SK-N-SH (cell line): ENCODE measurements around the gene SMYD3. TPM values are rescaled to one million over a fixed set of nuclear protein-coding genes. Genes with fewer than 3 reads are reported as not detected.

Experiments used
- CTCF ChIA-PET: fragments of 300-600, 350-600 bp; formaldehyde crosslinking; extraction: SDS; loops from one replicate; lab custom pipeline; 2021; lab: Yijun Ruan, JAX
- POLR2A ChIA-PET: fragments of 350-600 bp; sonication (Branson Sonifier 250); formaldehyde crosslinking; extraction: SDS; loops from one replicate; lab custom pipeline; 2020; ENCODE audit warnings: antibody characterized with exemption, inconsistent platforms; lab: Yijun Ruan, JAX
- DNase-seq: peaks from one replicate; pipeline ENCODE4 v3.0.0; 2012
- H2AFZ ChIP-seq: fragments of 200-600 bp; sonication (generic); 2 replicates; pipeline ENCODE4 v1.8.1; 2016; ENCODE audit warnings: antibody characterized with exemption, mild to moderate bottlenecking, low read depth
- H3F3A ChIP-seq: fragments of 200-600 bp; sonication (generic); replicated peaks from 2 replicates; pipeline ENCODE3; 2016; ENCODE audit warnings: antibody characterized with exemption, mild to moderate bottlenecking; ENCODE audit not compliant: insufficient read depth
- H3K27ac ChIP-seq, 2 experiments: fragments of 200-500 bp in 1 of 2; fragments of 200-600 bp in 1 of 2; sonication (Bioruptor generic) in 1 of 2; sonication (generic), shearing (Covaris generic) in 1 of 2; 2 replicates each; pipeline versions ENCODE4 v1.5.1 to v1.6.1; 2014 to 2016; ENCODE audit warnings: low read depth in 2 of 2, inconsistent platforms in 1 of 2, low read length in 1 of 2, mild to moderate bottlenecking in 1 of 2, mixed read lengths in 1 of 2
- H3K27me3 ChIP-seq: fragments of 200-600 bp; sonication (generic), shearing (Covaris generic); 2 replicates; pipeline ENCODE4 v1.6.1; 2016; ENCODE audit warnings: mixed run types; ENCODE audit not compliant: insufficient read depth
- H3K36me3 ChIP-seq, 2 experiments: fragments of 200-500 bp in 1 of 2; fragments of 200-600 bp in 1 of 2; sonication (Bioruptor generic) in 1 of 2; sonication (generic) in 1 of 2; replicated peaks in 1 of 2; 2 replicates each; pipeline versions ENCODE3 to v1.5.1; 2014 to 2016; ENCODE audit warnings: low read length in 1 of 2, mild to moderate bottlenecking in 1 of 2; ENCODE audit not compliant: insufficient read depth in 2 of 2, control insufficient read depth in 1 of 2
- H3K4me1 ChIP-seq, 2 experiments: fragments of 200-500 bp in 1 of 2; fragments of 200-600 bp in 1 of 2; sonication (Bioruptor generic) in 1 of 2; sonication (generic), shearing (Covaris generic) in 1 of 2; 2 replicates each; pipeline versions ENCODE4 v1.5.1 to v1.6.1; 2014 to 2016; ENCODE audit warnings: low read depth in 1 of 2, low read length in 1 of 2, mixed run types in 1 of 2; ENCODE audit not compliant: insufficient read depth in 2 of 2, control insufficient read depth in 1 of 2
- H3K4me2 ChIP-seq: fragments of 200-600 bp; sonication (generic), shearing (Covaris generic); 2 replicates; pipeline ENCODE4 v1.6.1; 2017; ENCODE audit warnings: mixed run types
- H3K4me3 ChIP-seq, 2 experiments: fragments of 200-500 bp in 1 of 2; fragments of 200-600 bp in 1 of 2; sonication (Bioruptor generic) in 1 of 2; sonication (generic), shearing (Covaris generic) in 1 of 2; 2 replicates each; pipeline versions ENCODE4 v1.5.1 to v1.8.1; 2014 to 2016; ENCODE audit warnings: low read depth in 2 of 2, inconsistent platforms in 1 of 2, low read length in 1 of 2, mild to moderate bottlenecking in 1 of 2, mixed read lengths in 1 of 2, moderate library complexity in 1 of 2
- H3K79me2 ChIP-seq: fragments of 200-600 bp; sonication (generic); 2 replicates; pipeline ENCODE4 v1.8.1; 2017; ENCODE audit warnings: mild to moderate bottlenecking; ENCODE audit not compliant: insufficient read depth
- H3K9ac ChIP-seq: fragments of 200-600 bp; sonication (generic); 2 replicates; pipeline ENCODE4 v1.6.1; 2017; ENCODE audit warnings: mixed run types
- H3K9me2 ChIP-seq: fragments of 200-600 bp; sonication (generic); 2 replicates; pipeline ENCODE4 v1.6.1; 2017; ENCODE audit warnings: mixed run types
- H3K9me3 ChIP-seq: fragments of 200-600 bp; sonication (generic); 2 replicates; pipeline ENCODE4 v1.6.1; 2017; ENCODE audit warnings: mixed run types, mild to moderate bottlenecking, moderate library complexity
- H4K20me1 ChIP-seq: fragments of 200-600 bp; sonication (generic); 2 replicates; pipeline ENCODE4 v1.6.1; 2017; ENCODE audit warnings: mild to moderate bottlenecking, mixed run types; ENCODE audit not compliant: insufficient read depth
- EP300 ChIP-seq, 2 experiments: IDR thresholded peaks; 2 replicates each; pipeline versions ENCODE4 v1.4.0 to v1.6.1; 2012; ENCODE audit warnings: borderline replicate concordance in 1 of 2, low read depth in 1 of 2, low read length in 1 of 2
- EZH2phosphoT487 ChIP-seq: fragments of 200-600 bp; sonication (generic); IDR thresholded peaks from 2 replicates; pipeline ENCODE4 v1.6.1; 2017; ENCODE audit warnings: low read depth, mixed run types, mild to moderate bottlenecking, antibody characterized with exemption, moderate library complexity, borderline replicate concordance
- NFIC ChIP-seq: IDR thresholded peaks from 2 replicates; pipeline ENCODE4 v1.4.0; 2012; ENCODE audit warnings: borderline replicate concordance
- TAF1 ChIP-seq: IDR thresholded peaks from 2 replicates; pipeline ENCODE4 v1.6.1; 2012; ENCODE audit warnings: low read depth, mild to moderate bottlenecking, low read length, moderate library complexity, borderline replicate concordance
- USF2 ChIP-seq: fragments of 150-350 bp; IDR thresholded peaks from 2 replicates; pipeline ENCODE4 v1.6.1; 2017; ENCODE audit warnings: antibody characterized with exemption, low read length, low read depth, borderline replicate concordance
- WGBS: methylation state at CpG from one replicate; pipeline ENCODE4 v1.1.6; 2017; ENCODE audit warnings: low lambda C conversion rate; 5-methylcytosine and 5-hydroxymethylcytosine counted together
- polyA plus RNA-seq, 3 experiments: library from polyadenylated mRNA; depleted of rRNA; stranded (reverse); fragments of >200 nt; gene quantifications; 2 replicates each; pipeline ENCODE4 v1.2.3, GENCODE V29; 2012
- TF ChIP-seq, protein P1 (sequence below): IDR thresholded peaks from 2 replicates; pipeline ENCODE4; 2012
- TF ChIP-seq, protein P2 (sequence below): IDR thresholded peaks from 2 replicates; pipeline ENCODE4 v1.4.0; 2012; ENCODE audit warnings: low read depth
- TF ChIP-seq, protein P3 (sequence below): IDR thresholded peaks from 2 replicates; pipeline ENCODE4 v1.6.1; 2012; ENCODE audit warnings: mild to moderate bottlenecking, low read depth, low read length, moderate library complexity
- TF ChIP-seq, protein P4 (sequence below): fragments of 150-350 bp; IDR thresholded peaks from 2 replicates; pipeline ENCODE4 v1.6.1; 2016; ENCODE audit warnings: mild to moderate bottlenecking, low read depth, low read length

Gene SMYD3
- polyA plus RNA-seq, 1 of the 3 experiments (the other 2 are of a cell fraction), result 31.4 TPM

DNA sequence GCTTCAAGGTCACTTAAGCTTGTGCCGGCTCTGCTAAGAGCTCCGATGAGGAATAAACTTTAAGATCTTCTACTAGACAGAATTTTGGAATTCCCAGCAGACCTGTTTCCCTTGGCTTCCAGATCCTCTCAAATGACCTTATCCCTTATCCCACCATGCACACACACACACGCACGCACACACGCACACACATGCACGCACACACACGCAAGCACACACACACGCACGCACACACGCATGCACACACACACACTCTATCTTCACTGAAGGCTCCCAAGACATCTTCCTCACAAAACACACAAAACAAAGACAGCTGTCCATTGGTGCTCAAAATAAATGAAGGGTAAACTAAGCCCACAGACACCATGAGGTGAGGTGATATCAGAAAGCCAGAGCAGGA, 692.4 kb downstream of the SMYD3 start:
- no peak overlapping the region for H2AFZ ChIP-seq
- H3K27ac ChIP-seq, result 0 out of 4 replicates have a peak overlapping the region, but pooled peaks of 1 of the 2 experiments have one; percentile 92
- peaks cover 0 to 33% of the 10 kb centered on the region in 2 experiments; a peak in 2 of 4 replicates for H3K4me1 ChIP-seq
- no peaks in the 10 kb centered on the region for H3K79me2 ChIP-seq
- DNase-seq, result no peak
- no peak overlapping the region for H3K4me2 ChIP-seq
- TF ChIP-seq, protein P1, sequence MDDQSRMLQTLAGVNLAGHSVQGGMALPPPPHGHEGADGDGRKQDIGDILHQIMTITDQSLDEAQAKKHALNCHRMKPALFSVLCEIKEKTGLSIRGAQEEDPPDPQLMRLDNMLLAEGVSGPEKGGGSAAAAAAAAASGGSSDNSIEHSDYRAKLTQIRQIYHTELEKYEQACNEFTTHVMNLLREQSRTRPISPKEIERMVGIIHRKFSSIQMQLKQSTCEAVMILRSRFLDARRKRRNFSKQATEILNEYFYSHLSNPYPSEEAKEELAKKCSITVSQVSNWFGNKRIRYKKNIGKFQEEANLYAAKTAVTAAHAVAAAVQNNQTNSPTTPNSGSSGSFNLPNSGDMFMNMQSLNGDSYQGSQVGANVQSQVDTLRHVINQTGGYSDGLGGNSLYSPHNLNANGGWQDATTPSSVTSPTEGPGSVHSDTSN, result no peak
- no peak for TF ChIP-seq TAF1
- TF ChIP-seq, protein P2, sequence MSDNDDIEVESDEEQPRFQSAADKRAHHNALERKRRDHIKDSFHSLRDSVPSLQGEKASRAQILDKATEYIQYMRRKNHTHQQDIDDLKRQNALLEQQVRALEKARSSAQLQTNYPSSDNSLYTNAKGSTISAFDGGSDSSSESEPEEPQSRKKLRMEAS, result no peak
- no peaks in the 10 kb centered on the region for H3F3A ChIP-seq
- CTCF ChIA-PET, result interaction anchor here (1.1 kb wide), 1 partner anchor 61 kb away, joined by 4 read pairs; no protein-coding TSS in a partner anchor
- no peaks in the 10 kb centered on the region for H3K27me3 ChIP-seq
- POLR2A ChIA-PET, result no interaction called here
- H3K9me3 ChIP-seq, result no peaks in the 10 kb centered on the region
- no peaks in the 10 kb centered on the region for H4K20me1 ChIP-seq
- H3K36me3 ChIP-seq, result no peaks in the 10 kb centered on the region
- H3K9me2 ChIP-seq, result no peaks in the 10 kb centered on the region
- no peak overlapping the region for H3K4me3 ChIP-seq
- no peak overlapping the region for H3K9ac ChIP-seq
- WGBS, result 74% methylated on average over 10 of the region's 10 CpGs

GRCh38 chr1:245812278-245812677, 694.8 kb downstream of the SMYD3 start:
- 98% methylated on average over 6 of the region's 6 CpGs for WGBS

More at GRCh38 chr1:245812278-245812677, 694.8 kb downstream of the SMYD3 start:
- H4K20me1 ChIP-seq, result no peaks in the 10 kb centered on the region
- H3K9me2 ChIP-seq, result no peaks in the 10 kb centered on the region
- H3K27ac ChIP-seq, result peak overlapping the region in 1 of 2 experiments; percentile 92; a peak in 2 of 4 replicates
- no peak overlapping the region for H2AFZ ChIP-seq
- TF ChIP-seq USF2, result no peak
- no peak for TF ChIP-seq EP300 (IDR thresholded peaks at IDR 0.05; ENCODE audit: borderline replicate concordance in 1 of 2, low read depth in 1 of 2, low read length in 1 of 2)
- TF ChIP-seq, protein P3, sequence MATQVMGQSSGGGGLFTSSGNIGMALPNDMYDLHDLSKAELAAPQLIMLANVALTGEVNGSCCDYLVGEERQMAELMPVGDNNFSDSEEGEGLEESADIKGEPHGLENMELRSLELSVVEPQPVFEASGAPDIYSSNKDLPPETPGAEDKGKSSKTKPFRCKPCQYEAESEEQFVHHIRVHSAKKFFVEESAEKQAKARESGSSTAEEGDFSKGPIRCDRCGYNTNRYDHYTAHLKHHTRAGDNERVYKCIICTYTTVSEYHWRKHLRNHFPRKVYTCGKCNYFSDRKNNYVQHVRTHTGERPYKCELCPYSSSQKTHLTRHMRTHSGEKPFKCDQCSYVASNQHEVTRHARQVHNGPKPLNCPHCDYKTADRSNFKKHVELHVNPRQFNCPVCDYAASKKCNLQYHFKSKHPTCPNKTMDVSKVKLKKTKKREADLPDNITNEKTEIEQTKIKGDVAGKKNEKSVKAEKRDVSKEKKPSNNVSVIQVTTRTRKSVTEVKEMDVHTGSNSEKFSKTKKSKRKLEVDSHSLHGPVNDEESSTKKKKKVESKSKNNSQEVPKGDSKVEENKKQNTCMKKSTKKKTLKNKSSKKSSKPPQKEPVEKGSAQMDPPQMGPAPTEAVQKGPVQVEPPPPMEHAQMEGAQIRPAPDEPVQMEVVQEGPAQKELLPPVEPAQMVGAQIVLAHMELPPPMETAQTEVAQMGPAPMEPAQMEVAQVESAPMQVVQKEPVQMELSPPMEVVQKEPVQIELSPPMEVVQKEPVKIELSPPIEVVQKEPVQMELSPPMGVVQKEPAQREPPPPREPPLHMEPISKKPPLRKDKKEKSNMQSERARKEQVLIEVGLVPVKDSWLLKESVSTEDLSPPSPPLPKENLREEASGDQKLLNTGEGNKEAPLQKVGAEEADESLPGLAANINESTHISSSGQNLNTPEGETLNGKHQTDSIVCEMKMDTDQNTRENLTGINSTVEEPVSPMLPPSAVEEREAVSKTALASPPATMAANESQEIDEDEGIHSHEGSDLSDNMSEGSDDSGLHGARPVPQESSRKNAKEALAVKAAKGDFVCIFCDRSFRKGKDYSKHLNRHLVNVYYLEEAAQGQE, result no peak
- no peak for TF ChIP-seq EZH2phosphoT487
- no peak for TF ChIP-seq NFIC
- TF ChIP-seq, protein P4, sequence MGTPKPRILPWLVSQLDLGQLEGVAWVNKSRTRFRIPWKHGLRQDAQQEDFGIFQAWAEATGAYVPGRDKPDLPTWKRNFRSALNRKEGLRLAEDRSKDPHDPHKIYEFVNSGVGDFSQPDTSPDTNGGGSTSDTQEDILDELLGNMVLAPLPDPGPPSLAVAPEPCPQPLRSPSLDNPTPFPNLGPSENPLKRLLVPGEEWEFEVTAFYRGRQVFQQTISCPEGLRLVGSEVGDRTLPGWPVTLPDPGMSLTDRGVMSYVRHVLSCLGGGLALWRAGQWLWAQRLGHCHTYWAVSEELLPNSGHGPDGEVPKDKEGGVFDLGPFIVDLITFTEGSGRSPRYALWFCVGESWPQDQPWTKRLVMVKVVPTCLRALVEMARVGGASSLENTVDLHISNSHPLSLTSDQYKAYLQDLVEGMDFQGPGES, result no peak
- H3K4me1 ChIP-seq, result peaks cover 0 to 51% of the 10 kb centered on the region in 2 experiments; a peak in 2 of 4 replicates
- H3K9me3 ChIP-seq, result no peaks in the 10 kb centered on the region
- ChIA-PET POLR2A (no interaction called here), CTCF (no interaction called here)
- no peak for DNase-seq
- no peaks in the 10 kb centered on the region for H3F3A ChIP-seq
- no peak overlapping the region for H3K9ac ChIP-seq
- H3K36me3 ChIP-seq, result no peaks in the 10 kb centered on the region
- no peak overlapping the region for H3K4me3 ChIP-seq
- no peak overlapping the region for H3K4me2 ChIP-seq
- H3K79me2 ChIP-seq, result no peaks in the 10 kb centered on the region
- no peaks in the 10 kb centered on the region for H3K27me3 ChIP-seq
